Endothelial cell of umbilical vein (primary cell): ENCODE measurements around the gene TEX35. TPM values are rescaled to one million over a fixed set of nuclear protein-coding genes. Genes with fewer than 3 reads are reported as not detected.

ENCODE experiments used
- BruUV-seq: library from RNA; stranded (reverse); fragments of 400-500 nt; replicated peaks from 2 replicates; lab custom pipeline; 2021; lab: Mats Ljungman, UMichigan
- CTCF ChIA-PET: fragments of 300-600, 350-600 bp; sonication (Branson Sonifier 250); formaldehyde crosslinking; loops from one replicate; lab custom pipeline; 2021; ENCODE audit warnings: antibody characterized with exemption, inconsistent platforms; lab: Charles Lee
- POLR2A ChIA-PET: fragments of 300-600, 350-600 bp; sonication (Branson Sonifier 250); formaldehyde crosslinking; loops from one replicate; lab custom pipeline; 2021; ENCODE audit warnings: antibody characterized with exemption, inconsistent platforms; lab: Charles Lee
- DNase-seq: peaks from one replicate; pipeline ENCODE4 v3.0.0-alpha.2; 2011; ENCODE audit warnings: low read depth, low spot score
- FAIRE-seq: peaks from 2 replicates; lab custom pipeline; 2011; peaks lifted over from hg19 to GRCh38; lab: Jason Lieb, UNC
- H2AFZ ChIP-seq: 2 replicates; pipeline ENCODE4 v1.6.0; 2012; ENCODE audit warnings: low read depth, low read length, control low read depth, inconsistent platforms
- H3K27ac ChIP-seq: 2 replicates; pipeline ENCODE4 v1.5.1; 2011; ENCODE audit warnings: low read depth, mild to moderate bottlenecking, control low read depth, low read length, moderate library complexity; ENCODE audit not compliant: insufficient read depth
- H3K27me3 ChIP-seq, 2 experiments: 2 replicates each; pipeline versions ENCODE4 v1.6.0 to v1.6.1; 2011; ENCODE audit warnings: low read length in 2 of 2, mixed read lengths in 1 of 2; ENCODE audit not compliant: control insufficient read depth in 2 of 2, insufficient read depth in 2 of 2
- H3K36me3 ChIP-seq, 2 experiments: 2 replicates in 1 of 2; 3 replicates in 1 of 2; pipeline ENCODE4 v1.5.1; 2011; ENCODE audit warnings: low read length in 2 of 2, mild to moderate bottlenecking in 1 of 2, moderate library complexity in 1 of 2; ENCODE audit not compliant: control insufficient read depth in 2 of 2, insufficient read depth in 2 of 2; ENCODE audit errors: extremely low read depth in 1 of 2
- H3K4me1 ChIP-seq: 3 replicates; pipeline ENCODE4 v1.5.1; 2011; ENCODE audit warnings: mild to moderate bottlenecking, low read length; ENCODE audit not compliant: control insufficient read depth, insufficient read depth; ENCODE audit errors: extremely low read depth
- H3K4me2 ChIP-seq: 2 replicates; pipeline ENCODE4 v1.6.1; 2011; ENCODE audit warnings: low read length, control low read depth, mixed read lengths; ENCODE audit not compliant: insufficient read depth
- H3K4me3 ChIP-seq, 3 experiments: fragments of 200-600 bp in 1 of 3; sonication (generic), shearing (Covaris generic) in 1 of 3; replicated peaks in 1 of 3; 2 replicates each; pipeline ENCODE4 v1.5.1; 2011 to 2016; ENCODE audit warnings: control low read depth in 3 of 3, low read length in 3 of 3, mild to moderate bottlenecking in 2 of 3, inconsistent platforms in 1 of 3, low read depth in 1 of 3, moderate library complexity in 1 of 3; ENCODE audit not compliant: insufficient read depth in 1 of 3
- H3K79me2 ChIP-seq: 2 replicates; pipeline ENCODE4 v1.6.0; 2012; ENCODE audit warnings: low read length, inconsistent platforms; ENCODE audit not compliant: control insufficient read depth, insufficient read depth
- H3K9ac ChIP-seq: replicated peaks from 2 replicates; pipeline ENCODE3; 2011; ENCODE audit warnings: low read length, control low read depth; ENCODE audit not compliant: insufficient read depth; ENCODE audit errors: extremely low read depth
- H3K9me1 ChIP-seq: replicated peaks from 3 replicates; pipeline ENCODE4 v1.6.0; 2011; ENCODE audit warnings: mild to moderate bottlenecking, low read length; ENCODE audit not compliant: control insufficient read depth, insufficient read depth; ENCODE audit errors: extremely low read depth
- H3K9me3 ChIP-seq: replicated peaks from 2 replicates; pipeline ENCODE4 v1.5.1; 2012; ENCODE audit warnings: low read length, inconsistent platforms; ENCODE audit not compliant: control insufficient read depth, insufficient read depth
- H4K20me1 ChIP-seq: replicated peaks from 2 replicates; pipeline ENCODE3; 2011; ENCODE audit warnings: mild to moderate bottlenecking, low read length; ENCODE audit not compliant: control insufficient read depth, insufficient read depth; ENCODE audit errors: extremely low read depth
- EZH2 ChIP-seq: IDR thresholded peaks from 2 replicates; pipeline ENCODE4 v1.6.1; 2012; ENCODE audit warnings: borderline replicate concordance, low read depth, mild to moderate bottlenecking, moderate library complexity, low read length, inconsistent platforms; ENCODE audit not compliant: severe bottlenecking
- FOS ChIP-seq: IDR thresholded peaks from 2 replicates; pipeline ENCODE4 v1.6.1; 2011; ENCODE audit warnings: mild to moderate bottlenecking, low read length, moderate library complexity, borderline replicate concordance; ENCODE audit not compliant: insufficient read depth
- GATA2 ChIP-seq: IDR thresholded peaks from 2 replicates; pipeline ENCODE4 v1.7.0; 2011; ENCODE audit warnings: low read depth, mild to moderate bottlenecking, moderate library complexity, mixed read lengths, low read length; ENCODE audit not compliant: insufficient read length, insufficient read depth
- JUN ChIP-seq: IDR thresholded peaks from 2 replicates; pipeline ENCODE4 v1.6.1; 2011; ENCODE audit warnings: borderline replicate concordance, low read depth; ENCODE audit not compliant: insufficient read length, insufficient read depth
- MYC ChIP-seq: IDR thresholded peaks from one replicate; pipeline ENCODE4 v1.6.1; 2011; ENCODE audit warnings: mild to moderate bottlenecking, low read depth, low read length
- POLR2A ChIP-seq: IDR thresholded peaks from 2 replicates; pipeline ENCODE4 v1.6.1; 2012; ENCODE audit warnings: low read depth, mild to moderate bottlenecking, control low read depth, low read length
- POLR2AphosphoS5 ChIP-seq: IDR thresholded peaks from 2 replicates; pipeline ENCODE4 v1.6.1; 2012; ENCODE audit warnings: low read depth, mild to moderate bottlenecking, control low read depth, low read length, moderate library complexity; ENCODE audit not compliant: insufficient read depth
- dilution Hi-C: fragments of 300-500 bp; cut with MboI; formaldehyde crosslinking; loops from one replicate; pipeline ENCODE4 v1.15.0; 2019; ENCODE audit warnings: low sequenced_read_pairs; ENCODE audit not compliant: extremely low pct_ligation_motif_present
- intact Hi-C: fragments of 100-400 bp; cut with micrococcal nuclease; formaldehyde crosslinking; loops from one replicate; pipeline ENCODE4 v1.10.0; 2022
- polyA plus RNA-seq, 4 experiments: library from polyadenylated mRNA; depleted of rRNA in 3 of 4; stranded (reverse) in 3 of 4; unstranded in 1 of 4; fragments of >200 nt; gene quantifications; 2 replicates each; pipeline versions ENCODE4 v1.2.1 to v1.2.3, GENCODE V29; 2011 to 2012; ENCODE audit warnings: missing spikeins in 1 of 4
- total RNA-seq: library from RNA; stranded (reverse); gene quantifications from 2 replicates; pipeline ENCODE4 v1.2.3, GENCODE V29; 2021
- TF ChIP-seq, protein P1 (sequence below): IDR thresholded peaks from 2 replicates; pipeline ENCODE4 v1.6.1; 2011; ENCODE audit not compliant: insufficient read depth, insufficient read length
- TF ChIP-seq, protein P2 (sequence below), 2 donors: IDR thresholded peaks; 1 replicate in 1 of 2; 2 replicates in 1 of 2; pipeline ENCODE4 v1.5.1; 2011; ENCODE audit warnings: low read length in 2 of 2, mild to moderate bottlenecking in 2 of 2, moderate library complexity in 2 of 2, control low read depth in 1 of 2, inconsistent platforms in 1 of 2, low read depth in 1 of 2; ENCODE audit not compliant: insufficient read depth in 1 of 2; ENCODE audit errors: extremely low read depth in 1 of 2

The TEX35 gene
- total and polyA plus RNA-seq, 2 donors (not counting 3 experiments of a cell fraction or from before 2014, with no cell fraction given): not detected

- intact Hi-C loops (no loop called here), dilution Hi-C loops (no loop called here)
- H3K36me3 ChIP-seq: no peaks in the 10 kb centered on the region
- ChIA-PET CTCF (no interaction called here), POLR2A (no interaction called here)
- no peak for DNase-seq
- no peaks in the 10 kb centered on the region for H3K79me2 ChIP-seq
- no peak for FAIRE-seq
- no peak overlapping the region for H3K9ac ChIP-seq
- H3K4me2 ChIP-seq: no peak overlapping the region
- no peak overlapping the region for H3K4me3 ChIP-seq
- no peak overlapping the region for H3K27ac ChIP-seq
- no peaks in the 10 kb centered on the region for H4K20me1 ChIP-seq
- no peaks in the 10 kb centered on the region for H3K27me3 ChIP-seq
- BruUV-seq: no TSS peak
- H2AFZ ChIP-seq: no peak overlapping the region
- no peaks in the 10 kb centered on the region for H3K4me1 ChIP-seq
- H3K9me3 ChIP-seq: no peaks in the 10 kb centered on the region
- no peaks in the 10 kb centered on the region for H3K9me1 ChIP-seq
- TF ChIP-seq, protein P1, sequence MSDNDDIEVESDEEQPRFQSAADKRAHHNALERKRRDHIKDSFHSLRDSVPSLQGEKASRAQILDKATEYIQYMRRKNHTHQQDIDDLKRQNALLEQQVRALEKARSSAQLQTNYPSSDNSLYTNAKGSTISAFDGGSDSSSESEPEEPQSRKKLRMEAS: no peak
- TF ChIP-seq MYC (no peak), POLR2AphosphoS5 (no peak), FOS (no peak), EZH2 (no peak), JUN (no peak), POLR2A (no peak), GATA2 (no peak)
- TF ChIP-seq, protein P2, sequence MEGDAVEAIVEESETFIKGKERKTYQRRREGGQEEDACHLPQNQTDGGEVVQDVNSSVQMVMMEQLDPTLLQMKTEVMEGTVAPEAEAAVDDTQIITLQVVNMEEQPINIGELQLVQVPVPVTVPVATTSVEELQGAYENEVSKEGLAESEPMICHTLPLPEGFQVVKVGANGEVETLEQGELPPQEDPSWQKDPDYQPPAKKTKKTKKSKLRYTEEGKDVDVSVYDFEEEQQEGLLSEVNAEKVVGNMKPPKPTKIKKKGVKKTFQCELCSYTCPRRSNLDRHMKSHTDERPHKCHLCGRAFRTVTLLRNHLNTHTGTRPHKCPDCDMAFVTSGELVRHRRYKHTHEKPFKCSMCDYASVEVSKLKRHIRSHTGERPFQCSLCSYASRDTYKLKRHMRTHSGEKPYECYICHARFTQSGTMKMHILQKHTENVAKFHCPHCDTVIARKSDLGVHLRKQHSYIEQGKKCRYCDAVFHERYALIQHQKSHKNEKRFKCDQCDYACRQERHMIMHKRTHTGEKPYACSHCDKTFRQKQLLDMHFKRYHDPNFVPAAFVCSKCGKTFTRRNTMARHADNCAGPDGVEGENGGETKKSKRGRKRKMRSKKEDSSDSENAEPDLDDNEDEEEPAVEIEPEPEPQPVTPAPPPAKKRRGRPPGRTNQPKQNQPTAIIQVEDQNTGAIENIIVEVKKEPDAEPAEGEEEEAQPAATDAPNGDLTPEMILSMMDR (IDR thresholded peaks at IDR 0.05; ENCODE audit: extremely low read depth in 1 of 2, insufficient read depth in 1 of 2, low read depth in 1 of 2, low read length in 2 of 2): no peak
Observed at GRCh38 chr1:178477373-178477772, 35.5 kb upstream of the TEX35 start.
